Left ventricle myocardium inferior (tissue), 1 donor: ENCODE data around the gene ARAP1. TPM values are rescaled to one million over a fixed set of nuclear protein-coding genes. Genes with fewer than 3 reads are reported as not detected.

Experiments used
- DNase-seq: peaks from one replicate; pipeline ENCODE4 v3.0.0-alpha.2; 2020
- H3K27ac ChIP-seq: fragments of 200-600 bp; replicated peaks from 2 replicates; pipeline ENCODE4 v1.8.0; 2021
- H3K27me3 ChIP-seq: fragments of 200-600 bp; 2 replicates; pipeline ENCODE4 v1.8.0; 2021; ENCODE audit warnings: low read depth
- H3K36me3 ChIP-seq: fragments of 200-600 bp; 2 replicates; pipeline ENCODE4 v1.8.0; 2021
- H3K4me1 ChIP-seq: fragments of 200-600 bp; 2 replicates; pipeline ENCODE4 v1.8.0; 2021
- H3K4me3 ChIP-seq: fragments of 200-600 bp; 2 replicates; pipeline ENCODE4 v1.8.0; 2021; ENCODE audit warnings: mild to moderate bottlenecking, moderate library complexity
- H3K9me3 ChIP-seq: fragments of 200-600 bp; replicated peaks from 2 replicates; pipeline ENCODE4 v1.8.0; 2021
- CTCF ChIP-seq: fragments of 200-600 bp; IDR thresholded peaks from 2 replicates; pipeline ENCODE4 v1.8.0; 2021; ENCODE audit warnings: antibody characterized with exemption, mild to moderate bottlenecking, borderline replicate concordance
- intact Hi-C: fragments of 100-400 bp; cut with micrococcal nuclease; formaldehyde crosslinking; loops from one replicate; pipeline ENCODE4 v1.11.0; 2022
- total RNA-seq: library from RNA; stranded (reverse); fragmentation: NEBNext Ultra II Directional; extraction: Animal tissue kit (Norgen Biotek cat#: 25700); gene quantifications from one replicate; pipeline ENCODE4 v1.2.1, GENCODE V29; 2021
- donor health status: DM: no; HTN: yes; CAD: no; lungs with severe emphysema.

The ARAP1 gene
- total RNA-seq, 1 donor from 2014 or later = 51.9 TPM

- Histone ChIP-seq H3K9me3 (no peaks in the 10 kb centered on the region), H3K27ac (peak overlapping the region; percentile 82), H3K4me3 (no peak overlapping the region), H3K4me1 (peaks cover 69% of the 10 kb centered on the region), H3K36me3 (no peaks in the 10 kb centered on the region), H3K27me3 (no peaks in the 10 kb centered on the region)
- intact Hi-C loops = no loop called here
- no peak for DNase-seq
- no peak for TF ChIP-seq CTCF
Observed at GRCh38 chr11:72777755-72778278, 25.6 kb upstream of the ARAP1 start.

DNA sequence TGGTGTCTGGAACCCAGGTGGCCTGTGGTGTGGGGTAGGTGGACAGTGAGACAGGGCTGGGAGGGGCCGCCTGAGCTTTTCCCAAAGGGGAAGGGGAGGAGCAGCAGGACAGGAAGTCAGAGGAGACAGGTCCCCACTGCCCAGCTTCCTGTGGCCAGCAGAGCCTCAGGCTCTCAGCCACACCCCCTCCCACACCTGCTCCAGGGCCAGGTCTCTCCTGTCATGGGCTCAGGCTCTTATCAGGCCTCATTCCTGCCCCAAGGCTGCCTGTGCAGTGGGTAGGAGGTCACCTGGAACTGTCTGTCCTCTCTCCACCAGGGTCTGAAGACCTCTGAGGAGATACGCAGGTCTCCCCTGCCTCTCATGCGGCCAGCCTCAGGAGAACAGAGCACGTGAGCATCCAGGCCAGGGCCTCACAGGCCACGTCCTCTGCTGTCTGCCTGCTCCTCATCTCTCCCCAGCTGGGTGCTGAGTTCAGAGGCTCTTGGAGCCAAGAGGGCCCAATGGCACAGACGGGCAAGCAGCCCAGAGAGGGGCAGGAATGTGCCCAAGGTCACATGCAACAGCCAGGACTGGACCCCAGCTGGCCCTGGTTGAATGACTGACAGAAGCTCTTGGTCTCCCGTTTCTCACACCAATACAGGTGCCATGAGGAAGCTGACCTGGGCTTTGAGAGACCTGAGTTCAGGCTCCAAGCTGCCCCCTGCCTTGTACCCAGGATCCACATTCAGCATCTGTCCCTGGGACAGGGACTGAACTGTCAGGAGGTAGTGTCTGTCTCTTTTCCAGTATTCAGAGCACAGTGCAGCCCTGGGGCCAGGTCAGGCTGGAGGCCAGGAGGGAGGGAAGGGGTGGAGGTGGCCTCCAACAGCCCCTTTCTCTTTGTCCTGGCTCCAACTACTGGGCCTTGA is 24.9 kb upstream of the ARAP1 start:
- Histone ChIP-seq H3K36me3 (no peaks in the 10 kb centered on the region), H3K27ac (peak overlapping the region; percentile 82), H3K4me3 (no peak overlapping the region), H3K9me3 (no peaks in the 10 kb centered on the region), H3K27me3 (no peaks in the 10 kb centered on the region), H3K4me1 (peaks cover 73% of the 10 kb centered on the region)
- intact Hi-C loops = no loop called here
- TF ChIP-seq CTCF = no peak
- peak; percentile 71 for DNase-seq

DNA sequence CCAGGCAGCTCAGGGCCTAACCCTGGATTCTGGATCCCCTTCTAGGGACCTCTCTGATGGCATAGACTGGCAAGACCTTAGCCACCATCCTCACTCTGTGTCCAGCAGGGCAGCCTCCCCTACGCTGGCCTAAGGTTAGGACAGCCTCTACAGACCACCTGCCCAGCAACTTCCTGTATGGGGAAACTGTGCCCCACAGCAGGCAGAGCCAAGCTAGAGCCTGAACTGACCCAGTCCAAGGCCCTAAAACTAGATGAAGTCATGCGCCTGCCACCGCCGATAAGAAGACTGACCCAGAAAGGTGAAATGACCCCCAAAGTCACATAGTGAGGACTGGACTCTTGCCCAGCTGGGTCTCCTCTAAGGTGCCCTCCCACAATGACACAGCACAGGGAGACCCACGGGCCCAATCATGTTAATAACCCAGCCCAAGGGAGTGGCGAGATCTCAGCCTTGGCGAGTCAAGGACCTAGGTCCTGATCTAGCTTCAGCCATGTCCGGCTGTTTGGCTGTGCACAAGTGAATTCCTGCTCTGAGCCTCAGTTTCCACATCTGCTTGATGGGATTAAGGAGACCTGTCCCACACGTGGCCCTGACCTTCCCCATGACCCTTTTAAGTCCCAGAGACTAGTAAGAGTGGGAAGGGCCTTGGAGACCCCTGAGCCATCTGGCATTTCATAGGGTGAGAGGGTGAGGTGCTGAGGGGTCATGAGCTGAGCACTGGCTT is 24.1 kb upstream of the ARAP1 start:
- no peak for DNase-seq
- intact Hi-C loops = no loop called here
- Histone ChIP-seq H3K36me3 (no peaks in the 10 kb centered on the region), H3K27ac (peak overlapping the region; percentile 82), H3K9me3 (no peaks in the 10 kb centered on the region), H3K27me3 (no peaks in the 10 kb centered on the region), H3K4me3 (no peak overlapping the region), H3K4me1 (peaks cover 72% of the 10 kb centered on the region)
- no peak for TF ChIP-seq CTCF

- H3K4me1 ChIP-seq = peaks cover 65% of the 10 kb centered on the region
- intact Hi-C loops = no loop called here
- no peak for TF ChIP-seq CTCF
- H3K4me3 ChIP-seq = no peak overlapping the region
- DNase-seq = no peak
- H3K9me3 ChIP-seq = no peaks in the 10 kb centered on the region
- no peaks in the 10 kb centered on the region for H3K36me3 ChIP-seq
- peak overlapping the region; percentile 82 for H3K27ac ChIP-seq
- H3K27me3 ChIP-seq = no peaks in the 10 kb centered on the region
Observed at GRCh38 chr11:72775288-72776110, 23.3 kb upstream of the ARAP1 start.

- DNase-seq = no peak
- H3K27ac ChIP-seq = no peak overlapping the region
- intact Hi-C loops = no loop called here
Observed at GRCh38 chr11:72774499-72774898, 22.3 kb upstream of the ARAP1 start.

More at GRCh38 chr11:72774499-72774898, 22.3 kb upstream of the ARAP1 start:
- Histone ChIP-seq H3K4me1 (peaks cover 56% of the 10 kb centered on the region), H3K36me3 (no peaks in the 10 kb centered on the region), H3K27me3 (no peaks in the 10 kb centered on the region), H3K4me3 (no peak overlapping the region), H3K9me3 (no peaks in the 10 kb centered on the region)
- TF ChIP-seq CTCF = no peak
